22Rv1 (cell line): ENCODE results near the gene ATP6V1A.

ENCODE experiments used
- H3K27ac ChIP-seq: fragments of 450-650 bp; 2 replicates; pipeline ENCODE4 v1.5.1; 2017
- CTCF ChIP-seq: fragments of 450-650 bp; IDR thresholded peaks from 2 replicates; pipeline ENCODE4 v1.5.1; 2017; ENCODE audit warnings: mild to moderate bottlenecking
- ZFX ChIP-seq: fragments of 450-650 bp; IDR thresholded peaks from 2 replicates; pipeline ENCODE4 v1.6.1; 2017; ENCODE audit warnings: antibody characterized with exemption, borderline replicate concordance

Gene ATP6V1A

GRCh38 chr3:113736548-113737089 is 10.2 kb upstream of the ATP6V1A start:
- no peak overlapping the region for H3K27ac ChIP-seq
- TF ChIP-seq CTCF (peak; percentile 70), ZFX (no peak)

DNA sequence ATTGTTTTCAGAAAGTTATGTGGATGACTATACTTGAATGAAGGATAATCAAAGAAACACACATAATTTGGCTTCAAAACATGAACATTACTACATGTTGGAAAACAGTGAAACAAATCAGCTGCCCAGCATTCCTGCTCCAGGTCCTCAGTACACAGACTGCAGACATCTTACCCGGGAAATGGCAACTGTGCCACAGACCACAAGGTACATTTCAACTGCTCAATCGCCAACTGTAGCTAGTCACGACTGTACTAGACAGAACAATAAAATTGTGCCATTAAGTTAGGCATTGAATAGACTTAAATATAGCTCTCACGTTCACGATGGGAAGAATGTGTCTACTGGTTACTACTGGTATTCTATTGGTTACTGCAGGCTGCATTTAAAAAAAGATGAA is 5.7 kb upstream of the ATP6V1A start:
- TF ChIP-seq CTCF (no peak), ZFX (no peak)

DNA sequence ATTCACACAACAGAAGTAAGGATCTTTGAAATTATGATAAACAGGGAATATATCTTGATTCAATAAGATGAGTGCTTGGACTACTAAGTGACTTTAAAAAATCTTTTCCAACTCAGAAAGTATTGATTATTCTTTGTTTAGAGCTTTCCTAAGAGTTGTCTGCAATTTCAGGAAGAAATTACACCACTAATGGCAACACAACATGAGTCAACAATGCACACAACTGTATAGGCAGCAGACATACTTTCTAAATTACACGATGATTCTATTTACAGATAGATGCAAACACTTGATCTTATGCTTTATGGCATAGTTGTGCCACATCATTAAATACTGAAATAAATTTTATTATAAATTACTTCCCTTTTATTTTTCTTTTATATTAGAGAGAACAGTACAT is 5.2 kb upstream of the ATP6V1A start:
- H3K27ac ChIP-seq: no peak overlapping the region
- TF ChIP-seq CTCF (no peak), ZFX (no peak)

More for the DNA sequence above, 5.7 kb upstream of the ATP6V1A start:
- H3K27ac ChIP-seq: no peak overlapping the region

- no peak overlapping the region for H3K27ac ChIP-seq
- no peak for TF ChIP-seq ZFX
- no peak for TF ChIP-seq CTCF
Measured at GRCh38 chr3:113743006-113743630, 3.7 kb upstream of the ATP6V1A start.

GRCh38 chr3:113744941-113745755 is 1.7 kb upstream of the ATP6V1A start:
- peak overlapping the region; percentile 99 for H3K27ac ChIP-seq
- TF ChIP-seq ZFX (no peak), CTCF (peak; percentile 75)

- no peak; the same call in 1 of the 2 replicates for TF ChIP-seq CTCF
- TF ChIP-seq ZFX: no peak
- H3K27ac ChIP-seq: peak within 1 kb of the TSS; percentile 99
Measured at GRCh38 chr3:113745756-113746547, 883 bp upstream of the ATP6V1A start, which contains the start of gene NAA50. Gene NAA50, minus strand, starts transcription at chr3:113746249. Its CDS starts 300 bp downstream, at chr3:113745949.
